Astrocyte of the cerebellum (primary cell): Measurements from ENCODE around the gene PDE2A.
"Not testable (repeated sequence)": the region's sequence is repeated elsewhere in the genome, so short reads cannot be mapped to it uniquely, and the experiment has no call there.

Experiments
- DNase-seq: peaks from one replicate; pipeline ENCODE4 v3.0.0-alpha.2; 2011; ENCODE audit warnings: low read depth
- H3K4me3 ChIP-seq: 2 replicates; pipeline ENCODE4 v1.5.1; 2011; ENCODE audit warnings: mild to moderate bottlenecking, low read depth, low read length, moderate library complexity
- CTCF ChIP-seq: IDR thresholded peaks from 2 replicates; pipeline ENCODE4 v1.5.1; 2012; ENCODE audit warnings: low read length, low read depth, moderate library complexity, mild to moderate bottlenecking; ENCODE audit errors: missing control alignments
- in situ Hi-C: cut with HindIII; loops from 2 replicates; pipeline ENCODE4 v1.10.0; 2017; ENCODE audit warnings: low sequenced_read_pairs

PDE2A gene

GRCh38 chr11:72573855-72574445, 100.3 kb downstream of the PDE2A start:
- no peak for DNase-seq
- no peak for TF ChIP-seq CTCF
- in situ Hi-C loops, result no loop called here

GRCh38 chr11:72573072-72573854, 101.0 kb downstream of the PDE2A start:
- TF ChIP-seq CTCF, result peak; percentile 61
- DNase-seq, result no peak
- in situ Hi-C loops, result no loop called here
- H3K4me3 ChIP-seq, result no peak overlapping the region

More at GRCh38 chr11:72573855-72574445, 100.3 kb downstream of the PDE2A start:
- H3K4me3 ChIP-seq, result no peak overlapping the region

DNA sequence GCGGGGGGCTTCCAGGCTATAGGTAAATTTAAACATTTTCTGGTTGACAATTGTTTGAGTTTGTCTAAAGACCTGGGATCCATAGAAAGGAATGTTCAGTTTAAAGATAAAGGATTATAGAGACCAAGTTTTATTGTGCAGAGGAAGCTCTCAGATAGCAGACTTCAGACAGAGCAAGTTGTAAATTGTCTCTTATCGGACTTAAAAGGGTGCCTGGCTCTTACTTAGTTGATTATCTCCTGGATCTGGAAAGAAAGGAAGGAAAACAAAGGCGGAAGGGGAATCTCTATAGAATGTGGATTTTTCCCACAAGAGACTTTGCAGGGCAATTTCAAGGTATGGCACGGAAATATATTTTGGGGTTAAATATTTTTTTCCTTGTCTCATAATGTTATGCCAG, 101.7 kb downstream of the PDE2A start:
- DNase-seq, H3K4me3 ChIP-seq, in situ Hi-C loops: not testable (repeated sequence)

- in situ Hi-C loops, result no loop called here
- no peak for TF ChIP-seq CTCF
- H3K4me3 ChIP-seq, result no peak overlapping the region
- DNase-seq, result no peak
Observed at GRCh38 chr11:72570893-72571661, 103.1 kb downstream of the PDE2A start.

DNA sequence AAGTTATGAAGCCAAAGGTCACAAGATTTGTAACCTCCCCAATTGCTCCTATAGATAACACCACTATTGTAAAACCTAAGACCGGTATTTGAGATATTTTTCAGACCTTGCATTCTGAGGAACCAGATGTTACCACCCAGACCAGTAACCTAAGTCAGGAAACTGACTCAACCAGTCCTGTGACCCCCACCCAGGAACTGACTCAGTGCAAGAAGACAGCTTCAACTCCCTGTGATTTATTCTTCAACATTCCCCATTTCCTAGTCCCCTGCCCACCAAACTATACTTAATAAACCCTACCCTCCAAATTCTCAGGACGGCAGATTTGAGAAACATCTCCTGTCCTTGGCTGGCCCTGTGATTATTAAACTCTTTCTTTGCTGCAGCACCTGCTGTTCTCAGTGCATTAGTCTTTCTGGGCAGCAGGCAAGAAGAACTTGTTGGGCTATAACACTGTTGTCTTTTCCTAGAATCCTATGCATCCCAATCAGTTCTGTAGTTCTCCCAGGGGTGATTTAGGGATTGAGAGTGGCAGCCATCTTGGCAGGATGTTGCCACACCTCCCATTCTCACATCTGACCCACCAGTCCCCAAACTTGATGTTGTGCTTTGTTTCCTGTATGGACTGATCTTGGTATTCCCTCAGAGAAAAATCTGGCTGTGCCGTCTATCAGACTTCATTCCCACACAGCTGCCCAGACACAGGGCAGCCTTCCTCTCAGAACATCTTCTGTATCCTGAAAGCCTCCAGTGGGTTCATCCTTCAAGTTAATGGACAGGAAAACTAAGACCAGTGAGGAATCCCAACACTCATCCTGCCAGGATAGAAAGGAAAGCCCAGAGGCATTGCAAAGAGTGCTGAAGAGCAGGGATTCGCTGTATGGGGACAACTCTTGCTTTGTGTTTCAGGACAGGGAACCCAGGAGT, 104.0 kb downstream of the PDE2A start:
- in situ Hi-C loops, result no loop called here
- no peak overlapping the region for H3K4me3 ChIP-seq
- TF ChIP-seq CTCF, result no peak
- no peak for DNase-seq

DNA sequence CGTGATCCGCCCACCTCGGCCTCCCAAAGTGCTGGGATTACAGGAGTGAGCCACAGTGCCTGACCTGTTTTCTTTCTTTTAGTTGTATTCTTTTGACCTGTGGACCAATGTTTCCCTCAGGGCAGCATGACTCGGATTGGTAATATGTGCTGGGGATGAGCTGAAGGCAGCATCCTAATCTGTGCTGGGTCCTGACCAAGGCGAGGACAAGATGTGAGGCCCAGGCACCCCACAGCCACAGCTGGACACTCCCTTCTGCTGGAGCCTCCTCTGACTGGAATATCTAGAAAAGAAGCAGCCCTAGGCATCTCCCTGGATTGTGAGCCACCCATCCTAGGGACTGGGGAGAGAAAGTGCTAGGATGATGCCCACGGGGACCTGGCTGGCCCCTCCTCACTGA, 105.4 kb downstream of the PDE2A start:
- in situ Hi-C loops, result no loop called here
- no peak for TF ChIP-seq CTCF
- H3K4me3 ChIP-seq, result no peak overlapping the region
- no peak for DNase-seq
